Dendritic cell treated with granulocyte-macrophage colony-stimulating factor and Interleukin-4, amounts not matched to agents 40 ng/mL and 50 ng/mL, for 4 days (primary cell): Measurements from ENCODE around the gene MYCBP2.
"Not testable (repeated sequence)": the region's sequence is repeated elsewhere in the genome, so short reads cannot be mapped to it uniquely, and the experiment has no call there.

Source experiments
- H3K27ac Mint-ChIP-seq: one replicate; pipeline ENCODE4 v1.8.0; 2022; ENCODE audit warnings: mild to moderate bottlenecking, mixed read lengths
- H3K27me3 Mint-ChIP-seq: one replicate; pipeline ENCODE4 v1.8.0; 2022; ENCODE audit warnings: mild to moderate bottlenecking, mixed read lengths
- H3K36me3 Mint-ChIP-seq: one replicate; pipeline ENCODE4 v1.8.0; 2022; ENCODE audit warnings: low read depth, mixed read lengths
- H3K4me1 Mint-ChIP-seq: one replicate; pipeline ENCODE4 v1.8.0; 2022; ENCODE audit warnings: low read depth, mixed read lengths
- H3K4me3 Mint-ChIP-seq: one replicate; pipeline ENCODE4 v1.8.0; 2022; ENCODE audit warnings: mild to moderate bottlenecking, moderate library complexity, mixed read lengths
- H3K9me3 Mint-ChIP-seq: one replicate; pipeline ENCODE4 v1.8.0; 2022; ENCODE audit warnings: mixed read lengths
- intact Hi-C: fragments of 100-400 bp; cut with micrococcal nuclease; formaldehyde crosslinking; loops from one replicate; pipeline ENCODE4 v1.15.0; 2022

MYCBP2 gene

GRCh38 chr13:77028202-77028601 lies 298.7 kb downstream of the MYCBP2 start:
- Mint-ChIP-seq H3K27ac (peak overlapping the region; percentile 91), H3K36me3 (peaks cover 24% of the 10 kb centered on the region), H3K4me1 (peaks cover 41% of the 10 kb centered on the region), H3K27me3 (no peaks in the 10 kb centered on the region), H3K9me3 (peaks cover 7% of the 10 kb centered on the region), H3K4me3 (peak overlapping the region; percentile 93)
- intact Hi-C loops = loop anchor here (5.0 kb wide), 1 partner anchor 39 kb away; no protein-coding TSS in a partner anchor

- Mint-ChIP-seq H3K36me3 (peaks cover 29% of the 10 kb centered on the region), H3K27ac (peak within 1 kb of the TSS; percentile 91), H3K9me3 (peaks cover 4% of the 10 kb centered on the region), H3K4me1 (peaks cover 51% of the 10 kb centered on the region), H3K27me3 (no peaks in the 10 kb centered on the region), H3K4me3 (peak within 1 kb of the TSS; percentile 93)
- intact Hi-C loops = loop anchor here (2.0 to 5.0 kb wide), 2 partner anchors 34 to 40 kb away; partner anchors contain the start of gene CLN5
Measured at GRCh38 chr13:77026861-77027621, 299.9 kb downstream of the MYCBP2 start, which contains the start of gene FBXL3. TSS of gene FBXL3 (minus strand) at chr13:77027159. CDS start at chr13:77021860, 5,299 bp downstream.

- Mint-ChIP-seq H3K27ac (peak overlapping the region; percentile 91), H3K27me3 (no peaks in the 10 kb centered on the region), H3K4me1 (peaks cover 46% of the 10 kb centered on the region), H3K4me3 (peak overlapping the region; percentile 93), H3K9me3 (no peaks in the 10 kb centered on the region), H3K36me3 (peaks cover 29% of the 10 kb centered on the region)
- intact Hi-C loops = loop anchor here (2.0 to 5.0 kb wide), 2 partner anchors 34 to 41 kb away; partner anchors contain the start of gene CLN5
Measured at GRCh38 chr13:77026255-77026860, 300.5 kb downstream of the MYCBP2 start.

- intact Hi-C loops = no loop called here
- H3K27ac Mint-ChIP-seq = peak overlapping the region; percentile 1
Measured at GRCh38 chr13:77022341-77022740, 304.6 kb downstream of the MYCBP2 start.

GRCh38 chr13:77019756-77020155 lies 307.1 kb downstream of the MYCBP2 start:
- Mint-ChIP-seq H3K9me3 (no peaks in the 10 kb centered on the region), H3K27ac (no peak overlapping the region), H3K36me3 (peaks cover 39% of the 10 kb centered on the region), H3K27me3 (no peaks in the 10 kb centered on the region), H3K4me3 (no peak overlapping the region), H3K4me1 (peaks cover 28% of the 10 kb centered on the region)
- intact Hi-C loops = no loop called here

More at GRCh38 chr13:77022341-77022740, 304.6 kb downstream of the MYCBP2 start:
- peaks cover 29% of the 10 kb centered on the region for H3K4me1 Mint-ChIP-seq
- peak overlapping the region; percentile 13 for H3K4me3 Mint-ChIP-seq
- no peaks in the 10 kb centered on the region for H3K9me3 Mint-ChIP-seq
- H3K36me3 Mint-ChIP-seq = peaks cover 39% of the 10 kb centered on the region
- H3K27me3 Mint-ChIP-seq = no peaks in the 10 kb centered on the region

- Mint-ChIP-seq H3K27ac (no peak overlapping the region), H3K36me3 (peaks cover 54% of the 10 kb centered on the region), H3K4me1 (peaks cover 24% of the 10 kb centered on the region), H3K27me3 (no peaks in the 10 kb centered on the region), H3K4me3 (no peak overlapping the region), H3K9me3 (no peaks in the 10 kb centered on the region)
- intact Hi-C loops = no loop called here
Measured at GRCh38 chr13:77016888-77017623, 309.8 kb downstream of the MYCBP2 start.

- no peak overlapping the region for H3K27ac Mint-ChIP-seq
Measured at GRCh38 chr13:77016251-77016812, 310.6 kb downstream of the MYCBP2 start.

GRCh38 chr13:77014906-77015685 lies 311.8 kb downstream of the MYCBP2 start:
- Mint-ChIP-seq H3K27ac (no peak overlapping the region), H3K4me1 (peaks cover 24% of the 10 kb centered on the region), H3K36me3 (peaks cover 68% of the 10 kb centered on the region), H3K4me3 (no peak overlapping the region), H3K27me3 (no peaks in the 10 kb centered on the region), H3K9me3 (no peaks in the 10 kb centered on the region)
- intact Hi-C loops = no loop called here

More at GRCh38 chr13:77016251-77016812, 310.6 kb downstream of the MYCBP2 start:
- Mint-ChIP-seq H3K9me3 (no peaks in the 10 kb centered on the region), H3K27me3 (no peaks in the 10 kb centered on the region), H3K4me3 (no peak overlapping the region), H3K36me3 (peaks cover 62% of the 10 kb centered on the region), H3K4me1 (peaks cover 24% of the 10 kb centered on the region)
- intact Hi-C loops = no loop called here

- intact Hi-C loops = no loop called here
- Mint-ChIP-seq H3K4me3 (no peak overlapping the region), H3K36me3 (peaks cover 79% of the 10 kb centered on the region), H3K4me1 (peaks cover 24% of the 10 kb centered on the region), H3K27ac (no peak overlapping the region), H3K27me3 (no peaks in the 10 kb centered on the region), H3K9me3 (no peaks in the 10 kb centered on the region)
Measured at GRCh38 chr13:77013853-77014542, 312.9 kb downstream of the MYCBP2 start.

GRCh38 chr13:77009719-77010118 lies 317.2 kb downstream of the MYCBP2 start:
- intact Hi-C loops, H3K9me3 Mint-ChIP-seq, H3K4me3 Mint-ChIP-seq, H3K27ac Mint-ChIP-seq, H3K27me3 Mint-ChIP-seq: not testable (repeated sequence)
- peaks cover 78% of the 10 kb centered on the region for H3K36me3 Mint-ChIP-seq
- H3K4me1 Mint-ChIP-seq = peaks cover 15% of the 10 kb centered on the region

- H3K4me1 Mint-ChIP-seq = peaks cover 8% of the 10 kb centered on the region
- no peak overlapping the region for H3K27ac Mint-ChIP-seq
- peaks cover 78% of the 10 kb centered on the region for H3K36me3 Mint-ChIP-seq
- no peak overlapping the region for H3K4me3 Mint-ChIP-seq
- H3K27me3 Mint-ChIP-seq = no peaks in the 10 kb centered on the region
- H3K9me3 Mint-ChIP-seq = no peaks in the 10 kb centered on the region
- intact Hi-C loops = no loop called here
Measured at GRCh38 chr13:77009011-77009410, 317.9 kb downstream of the MYCBP2 start.

GRCh38 chr13:77008337-77008736 lies 318.6 kb downstream of the MYCBP2 start:
- H3K27ac Mint-ChIP-seq, H3K4me1 Mint-ChIP-seq, H3K9me3 Mint-ChIP-seq, intact Hi-C loops, H3K27me3 Mint-ChIP-seq, H3K4me3 Mint-ChIP-seq: not testable (repeated sequence)
- H3K36me3 Mint-ChIP-seq = peaks cover 78% of the 10 kb centered on the region
